Vagina (tissue), 2 donors: ENCODE data around the gene VRK3.

Source experiments
- CTCF ChIP-seq, 3 experiments: fragments of 450-650 bp in 2 of 3; fragments of 200-600 bp in 1 of 3; sonication (generic) in 1 of 3; IDR thresholded peaks; one replicate each; pipeline ENCODE4 v1.5.1; 2017 to 2019; ENCODE audit warnings: antibody characterized with exemption in 3 of 3, mild to moderate bottlenecking in 2 of 3, moderate library complexity in 2 of 3
- POLR2A ChIP-seq, 2 donors: fragments of 450-650 bp; IDR thresholded peaks; one replicate each; pipeline ENCODE4 v1.6.1; 2017; ENCODE audit warnings: antibody characterized with exemption in 2 of 2, mild to moderate bottlenecking in 2 of 2, moderate library complexity in 2 of 2

GRCh38 chr19:49971991-49972411, 53.2 kb downstream of the VRK3 start:
- TF ChIP-seq CTCF (IDR thresholded peaks at IDR 0.05) (no peak), POLR2A (IDR thresholded peaks at IDR 0.05) (no peak)
